Left cardiac atrium (tissue), 4 donors: Measurements from ENCODE around the gene RBM19. TPM values are rescaled to one million over a fixed set of nuclear protein-coding genes. Genes with fewer than 3 reads are reported as not detected.

Source experiments
- ATAC-seq, 2 donors: fragments of 200-7000 bp; cut with Tn5 transposase; one replicate each; pipeline ENCODE4 v1.9.1; 2020; ENCODE audit warnings: mild to moderate bottlenecking in 2 of 2, moderate library complexity in 2 of 2
- DNase-seq: peaks from one replicate; pipeline ENCODE4 v3.0.0-alpha.2; 2020
- intact Hi-C, 2 donors: fragments of 100-400 bp; cut with DNase I; formaldehyde crosslinking; loops; one replicate each; pipeline versions ENCODE4 v1.14.1 to v1.15.1; 2022 to 2023
- total RNA-seq, 2 donors: library from RNA; stranded (reverse); fragmentation: NEBNext Ultra II Directional; extraction: Animal tissue kit (Norgen Biotek cat#: 25700); gene quantifications; one replicate each; pipeline ENCODE4 v1.2.1, GENCODE V29; 2021
- donor health status: DM: no; HTN: yes; CAD: no.
- donor health status: DM: no; HTN: yes; CAD: no; lungs with severe emphysema.
- donor health status: DM: yes; HTN: yes; CAD: no.
- donor health status: Dilated cardiomyopathy.

The RBM19 gene
- total RNA-seq, 2 donors from 2014 or later: 18.1 to 18.8 TPM

DNA sequence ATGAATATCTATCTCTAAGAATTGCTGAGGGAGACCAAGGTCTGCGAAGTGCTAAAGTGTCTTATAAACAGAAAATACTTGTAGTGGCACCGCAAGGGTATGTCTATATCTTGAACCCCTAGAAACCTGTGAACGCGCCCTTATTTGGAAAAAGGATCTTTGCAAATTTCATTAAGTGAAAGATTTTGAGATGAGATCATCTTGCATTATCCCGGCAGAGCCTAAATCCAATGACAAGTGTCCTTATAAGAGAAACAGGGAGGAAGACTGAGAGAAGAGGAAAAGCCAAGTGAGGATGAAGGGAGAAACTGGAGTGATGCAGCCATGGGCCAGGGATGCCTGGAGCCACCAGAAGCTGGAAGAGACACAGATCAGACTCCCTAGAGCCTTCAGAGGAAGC is 27.7 kb downstream of the RBM19 start:
- ATAC-seq: no peak
- DNase-seq: no peak
- intact Hi-C loops: no loop called here

DNA sequence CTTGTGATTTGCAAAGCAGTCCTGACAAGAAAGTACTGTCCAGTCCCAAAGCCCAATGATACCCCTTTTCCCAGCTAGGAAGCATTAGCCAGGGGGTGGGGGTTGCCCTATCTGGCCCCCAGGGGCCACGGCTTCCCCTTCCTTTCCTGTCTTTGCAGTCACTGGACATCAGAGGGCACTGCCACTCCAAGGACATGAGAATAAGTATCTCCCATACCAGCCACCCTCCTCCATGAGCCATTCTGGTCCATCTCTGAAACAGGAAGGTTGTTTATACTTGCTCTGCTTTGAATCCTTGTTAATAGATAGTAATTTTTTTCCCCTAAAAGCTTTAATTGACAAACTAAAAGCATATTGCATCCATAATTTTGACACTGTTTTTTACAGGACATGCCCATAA is 29.7 kb downstream of the RBM19 start:
- intact Hi-C loops: no loop called here
- ATAC-seq (no peak), DNase-seq (no peak)

DNA sequence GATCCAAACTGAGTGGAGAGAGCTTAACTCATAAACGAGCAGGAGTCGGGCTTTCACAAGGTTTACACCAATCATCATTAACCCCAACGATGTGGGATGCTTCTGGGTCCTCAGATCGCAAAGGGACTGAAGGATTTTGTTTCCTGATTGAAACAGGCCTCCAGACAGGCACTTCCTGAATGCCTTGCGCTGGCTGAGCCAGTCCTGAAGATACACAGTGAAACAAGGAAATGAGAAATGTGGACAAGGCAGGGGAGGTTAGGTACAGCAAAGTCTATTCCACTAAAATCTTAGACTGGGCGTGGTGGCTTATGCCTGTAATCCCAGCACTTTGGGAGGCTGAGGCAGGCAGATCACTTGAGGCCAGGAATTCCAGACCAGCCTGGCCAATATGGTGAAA is 30.7 kb downstream of the RBM19 start:
- no peak for ATAC-seq
- intact Hi-C loops: no loop called here
- DNase-seq: no peak

DNA sequence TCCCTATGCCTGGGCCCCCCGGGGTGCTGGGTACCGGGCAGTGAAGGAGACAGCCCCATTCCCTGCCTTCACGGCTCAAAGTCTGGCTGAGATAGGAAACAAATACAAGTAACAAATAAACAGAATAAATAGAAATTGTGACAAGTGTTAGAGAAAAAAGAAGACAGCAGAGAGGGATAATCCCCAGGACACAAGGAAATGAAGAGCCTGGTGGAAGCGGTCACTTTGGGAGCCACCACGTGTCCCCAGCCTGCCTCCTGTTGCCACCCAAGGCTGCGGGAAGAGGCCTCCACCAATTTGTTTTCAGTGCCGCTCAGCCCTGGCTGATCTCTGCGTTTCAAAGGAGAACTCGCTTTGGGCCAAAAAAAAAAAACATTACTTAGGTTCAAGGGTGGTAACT is 31.2 kb downstream of the RBM19 start:
- DNase-seq: no peak
- intact Hi-C loops: no loop called here

DNA sequence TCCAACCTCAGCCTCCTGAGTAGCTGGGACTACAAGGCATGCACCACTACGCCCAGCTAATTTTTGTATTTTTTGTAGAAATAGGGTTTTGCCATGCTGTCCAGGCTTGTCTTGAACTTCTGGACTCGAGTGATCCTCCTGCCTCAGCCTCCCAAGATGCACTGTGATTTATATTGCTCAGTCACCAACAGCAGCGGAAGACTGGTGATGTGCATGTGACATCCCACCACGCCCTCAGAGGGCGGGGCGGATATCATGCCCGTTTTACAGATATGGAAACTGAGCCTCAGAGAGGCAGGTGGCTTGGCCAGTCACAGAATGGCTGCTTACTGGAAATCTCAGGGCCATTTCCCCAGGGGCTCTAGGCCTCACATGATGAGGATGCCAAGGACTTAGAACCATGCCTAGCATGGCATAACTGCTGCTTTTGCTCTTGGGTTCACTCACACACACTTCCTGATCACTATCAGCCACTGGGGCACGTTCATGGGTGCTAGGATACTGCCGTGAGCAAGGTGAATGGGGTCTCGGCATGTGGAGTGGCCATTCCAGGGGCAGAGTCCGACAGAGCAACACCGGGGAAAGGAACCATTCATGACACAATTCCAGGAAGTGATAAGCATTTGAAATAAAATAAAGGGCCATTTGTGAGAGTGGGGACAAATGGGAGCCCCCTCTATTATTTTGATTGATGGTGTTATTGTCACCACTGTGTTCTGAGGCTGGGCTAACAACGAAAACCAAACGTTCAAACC is 31.9 kb downstream of the RBM19 start:
- ATAC-seq (no peak), DNase-seq (no peak)
- intact Hi-C loops: no loop called here

More for the DNA sequence above, 31.2 kb downstream of the RBM19 start:
- no peak for ATAC-seq

DNA sequence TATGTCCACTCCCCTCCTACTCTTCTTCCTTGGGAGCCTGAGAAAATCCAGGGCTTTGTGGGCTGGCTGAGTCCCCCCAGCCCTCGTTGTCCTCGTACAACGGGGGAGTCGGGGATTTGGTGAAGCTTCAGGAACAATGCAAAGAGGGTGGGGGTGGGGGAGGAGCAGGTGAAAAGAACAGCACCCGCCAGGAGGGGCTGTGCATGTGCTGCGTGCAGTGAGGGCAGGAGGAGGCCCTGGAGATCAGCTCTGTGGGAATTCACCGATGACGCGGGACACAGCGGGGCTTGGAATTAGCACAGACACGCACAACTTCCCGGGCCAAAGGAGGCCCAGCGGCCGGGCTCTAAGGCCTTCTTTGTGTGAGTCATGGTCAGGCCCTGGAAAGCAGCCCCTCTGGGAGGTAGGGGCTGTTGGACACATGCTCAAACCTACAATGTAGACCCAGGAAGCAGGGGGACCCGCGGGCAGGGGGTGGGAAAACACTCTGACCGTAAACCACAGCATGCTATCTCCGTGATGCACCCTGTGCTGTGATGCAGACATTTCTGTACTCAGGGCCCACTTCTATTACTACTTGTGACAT is 32.8 kb downstream of the RBM19 start:
- ATAC-seq: peak; percentile 53 to 73

DNA sequence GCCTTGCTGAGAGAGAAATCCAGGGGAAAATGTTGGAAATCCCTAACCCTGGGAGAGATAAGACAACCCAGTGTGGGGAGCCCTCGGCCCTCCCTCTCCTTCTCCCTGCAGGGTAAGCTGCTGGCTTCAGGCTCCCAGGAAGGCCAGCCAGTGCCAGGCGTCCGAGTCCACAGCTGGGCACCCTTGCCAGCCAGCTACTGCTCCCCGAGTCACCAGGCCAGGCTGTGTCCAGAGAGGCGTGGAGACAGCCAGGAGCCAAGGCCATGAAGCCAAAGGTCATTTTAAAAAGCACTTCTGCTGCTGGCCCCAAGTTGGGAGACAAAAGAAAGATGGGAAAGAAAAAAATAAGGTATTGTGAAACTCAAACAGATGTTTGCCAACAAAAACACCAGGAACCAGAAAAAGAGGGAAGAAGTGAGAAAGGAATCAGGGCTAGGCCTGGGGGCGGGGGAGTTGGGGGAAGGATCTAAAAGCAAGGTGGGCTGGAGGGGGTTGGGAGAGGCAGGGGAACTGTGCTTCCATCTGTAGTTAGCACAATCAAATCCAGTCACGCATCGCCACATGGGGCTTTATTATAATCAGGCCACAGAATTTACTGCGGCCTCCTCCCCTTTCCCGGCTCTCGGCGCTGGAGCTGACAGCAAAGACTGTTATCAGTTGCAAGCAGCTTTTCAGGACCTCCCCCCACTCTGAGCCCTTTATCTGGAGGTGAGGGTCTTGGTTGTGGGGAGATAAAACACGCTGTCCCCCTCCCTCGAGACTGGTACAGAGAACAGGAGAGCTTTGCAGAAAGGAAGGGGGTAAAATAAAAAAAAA is 33.5 kb downstream of the RBM19 start:
- DNase-seq (peak; percentile 43), ATAC-seq (peak; percentile 55 to 84)
- intact Hi-C loops: no loop called here

More for the DNA sequence above, 32.8 kb downstream of the RBM19 start:
- DNase-seq: peak; percentile 54
- intact Hi-C loops: no loop called here

DNA sequence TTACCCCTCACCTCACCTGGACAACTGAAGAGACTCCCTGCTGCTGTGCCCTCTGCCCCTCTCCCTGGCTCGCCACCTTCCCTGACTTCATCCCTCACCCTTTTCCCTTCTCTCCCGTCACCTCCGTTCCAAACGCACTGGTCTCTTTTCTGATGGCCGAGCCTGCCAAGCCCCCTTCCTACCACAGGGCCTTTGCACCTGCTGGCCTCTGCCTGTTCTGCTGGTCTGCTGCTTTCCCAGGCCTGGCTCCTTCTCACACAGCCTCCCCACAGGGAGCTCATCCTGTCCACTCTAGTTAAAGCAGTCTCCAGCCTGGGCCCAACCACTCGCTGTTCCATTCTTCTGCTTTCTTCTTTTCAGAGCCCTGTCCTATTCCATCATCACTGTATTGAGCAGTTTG is 34.6 kb downstream of the RBM19 start:
- DNase-seq (no peak), ATAC-seq (no peak)
- intact Hi-C loops: no loop called here

DNA sequence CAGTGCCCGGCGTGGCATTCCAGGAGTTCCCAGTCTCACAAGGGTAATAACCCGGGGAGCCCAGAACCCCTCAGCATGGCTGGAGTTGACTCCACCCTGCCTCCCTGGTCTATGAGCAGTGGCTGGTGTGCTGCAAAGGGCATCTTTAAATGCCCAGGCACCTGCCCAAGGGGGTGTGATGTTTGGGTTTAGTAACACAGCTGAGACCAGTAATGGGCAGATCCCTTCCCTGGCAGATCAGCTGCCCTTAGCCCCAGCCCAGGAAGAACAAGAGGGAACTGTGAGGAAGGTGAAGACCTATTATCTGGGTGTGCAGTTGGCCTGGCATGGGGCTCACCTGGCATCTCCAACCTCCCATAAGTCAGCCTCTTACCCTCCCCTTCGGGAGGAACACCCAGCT is 35.9 kb downstream of the RBM19 start:
- intact Hi-C loops: no loop called here
- ATAC-seq: no peak
- DNase-seq: no peak

DNA sequence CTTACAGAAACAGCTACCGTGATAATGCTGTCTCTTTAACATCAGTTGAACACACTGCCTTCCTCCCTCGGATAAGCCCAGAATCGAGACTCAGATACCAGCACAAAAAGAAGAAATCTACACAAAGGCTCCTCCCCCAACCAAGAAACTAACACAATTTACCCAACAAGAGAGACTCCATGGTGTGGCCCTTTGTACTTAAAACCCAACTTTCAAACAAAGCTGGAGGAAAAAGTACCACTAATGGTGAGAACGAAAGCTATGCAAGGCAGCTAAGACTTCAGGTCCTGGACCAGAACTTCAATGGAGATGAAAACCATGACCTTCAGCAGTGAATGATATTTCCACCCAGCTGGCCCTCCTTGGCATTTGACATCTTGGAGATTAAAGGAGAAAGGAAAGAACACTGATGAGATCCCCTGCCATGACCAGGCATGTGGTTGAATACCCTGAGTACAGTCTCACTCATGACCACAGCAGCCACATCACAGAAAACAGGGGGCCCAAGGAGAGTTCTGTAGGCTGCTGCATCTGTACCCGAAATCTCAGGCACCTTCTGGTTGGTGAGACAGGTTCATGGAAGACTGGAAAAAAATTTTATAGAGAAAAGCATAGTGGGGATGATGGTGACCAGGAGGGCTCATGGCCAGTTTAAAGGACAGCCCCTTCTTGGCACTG is 36.7 kb downstream of the RBM19 start:
- DNase-seq: no peak

DNA sequence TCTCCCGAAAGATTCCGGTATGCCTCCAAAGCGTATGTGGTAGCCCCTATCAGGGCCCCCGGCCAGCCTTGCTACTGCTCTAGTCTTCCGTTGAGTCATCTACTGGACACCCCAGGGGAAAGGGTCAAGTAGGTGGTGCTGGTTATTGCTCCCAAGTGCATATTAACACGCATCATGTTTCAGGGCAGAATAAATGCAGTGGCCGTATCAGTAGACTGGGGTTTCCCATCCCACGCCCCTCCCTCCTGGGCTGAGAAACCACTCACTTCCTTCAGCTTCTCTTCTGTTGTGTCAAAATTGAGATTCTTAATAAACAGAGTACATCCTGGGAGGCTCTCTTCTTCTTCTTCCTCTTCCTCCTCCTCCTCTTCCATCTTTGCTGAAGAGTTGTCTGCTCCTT is 39.3 kb downstream of the RBM19 start:
- ATAC-seq: no peak
- intact Hi-C loops: no loop called here

More for the DNA sequence above, 36.7 kb downstream of the RBM19 start:
- no peak for ATAC-seq
- intact Hi-C loops: no loop called here

DNA sequence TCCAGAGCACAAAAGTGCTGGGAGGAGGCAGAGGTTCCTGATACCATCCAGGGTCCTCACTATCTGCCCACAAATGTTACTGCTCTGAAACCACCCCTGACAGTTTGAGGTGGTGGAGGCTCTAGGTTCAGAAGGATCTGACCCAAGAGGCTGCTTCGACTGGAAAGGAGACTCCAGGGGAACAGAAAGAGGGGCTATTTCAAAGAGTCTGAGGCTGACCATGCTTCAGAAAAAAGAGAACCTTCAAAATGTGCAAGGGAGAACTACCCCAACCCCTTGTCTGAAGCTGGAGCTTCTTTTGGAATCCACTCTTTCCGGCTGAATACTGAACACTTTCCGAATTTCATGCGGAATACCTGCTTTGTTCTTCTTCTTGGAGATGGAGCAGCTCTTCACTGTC is 41.8 kb downstream of the RBM19 start:
- intact Hi-C loops: no loop called here
- ATAC-seq (no peak), DNase-seq (no peak)

More for the DNA sequence above, 39.3 kb downstream of the RBM19 start:
- no peak for DNase-seq

DNA sequence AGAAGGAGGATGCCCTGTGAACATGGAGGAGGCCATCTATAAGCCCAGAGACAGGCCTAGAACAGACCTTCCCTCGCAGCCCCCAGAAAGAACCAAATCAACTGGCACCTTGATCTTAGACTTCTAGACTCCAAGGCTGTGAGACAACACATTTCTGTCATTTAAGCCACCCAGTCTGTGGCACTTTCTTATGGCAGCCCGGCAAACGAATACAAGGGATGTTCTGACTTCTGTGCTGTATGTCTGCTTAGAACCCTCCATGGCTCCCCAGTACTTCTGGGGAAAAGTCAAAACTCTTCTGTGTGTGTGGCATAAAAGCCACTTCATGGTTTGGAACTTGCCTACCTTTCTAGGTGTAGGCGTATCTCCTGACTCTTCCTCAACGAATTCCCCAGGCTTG is 42.9 kb downstream of the RBM19 start:
- DNase-seq (no peak), ATAC-seq (no peak)
- intact Hi-C loops: no loop called here

DNA sequence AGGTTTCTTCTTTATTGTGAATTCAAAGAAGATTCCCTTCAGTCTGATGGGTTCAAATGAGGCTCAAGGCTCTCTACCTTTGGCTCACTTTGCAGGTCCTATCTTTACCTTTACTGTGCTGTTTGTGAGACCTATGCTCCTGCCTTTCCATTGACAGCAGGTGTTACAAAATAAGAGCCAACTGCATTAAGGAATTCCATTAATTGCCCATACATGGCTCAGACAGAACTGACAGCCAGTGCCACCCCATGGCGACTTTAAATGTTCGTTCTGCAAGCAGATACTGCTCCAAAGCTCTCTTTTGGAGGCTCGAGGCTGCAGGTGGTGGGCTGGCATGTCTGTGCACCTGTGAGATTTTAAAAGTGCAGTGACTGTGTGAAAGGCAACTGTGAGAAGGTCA is 44.7 kb downstream of the RBM19 start:
- ATAC-seq (no peak), DNase-seq (no peak)
- intact Hi-C loops: no loop called here

DNA sequence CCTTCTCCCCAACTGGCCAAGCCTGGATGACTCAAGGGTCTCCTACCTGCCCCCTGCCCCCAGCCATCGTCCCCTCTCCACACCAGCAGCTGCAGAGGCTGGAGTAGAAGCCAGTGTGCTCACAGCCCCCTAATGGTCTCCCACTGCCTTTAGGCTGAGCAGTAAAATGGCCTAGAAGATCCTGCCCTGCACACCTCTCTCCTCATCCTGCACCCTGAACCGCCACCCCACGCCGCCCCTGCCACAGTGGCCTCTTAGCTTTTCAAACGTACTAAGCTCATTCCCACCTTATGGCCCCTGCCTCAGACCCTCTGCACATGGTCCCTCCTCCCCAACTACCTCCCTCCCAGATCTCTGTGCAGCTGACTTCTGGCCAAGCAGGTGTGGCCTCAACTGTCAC is 46.3 kb downstream of the RBM19 start:
- ATAC-seq: no peak
- intact Hi-C loops: no loop called here
- no peak for DNase-seq

DNA sequence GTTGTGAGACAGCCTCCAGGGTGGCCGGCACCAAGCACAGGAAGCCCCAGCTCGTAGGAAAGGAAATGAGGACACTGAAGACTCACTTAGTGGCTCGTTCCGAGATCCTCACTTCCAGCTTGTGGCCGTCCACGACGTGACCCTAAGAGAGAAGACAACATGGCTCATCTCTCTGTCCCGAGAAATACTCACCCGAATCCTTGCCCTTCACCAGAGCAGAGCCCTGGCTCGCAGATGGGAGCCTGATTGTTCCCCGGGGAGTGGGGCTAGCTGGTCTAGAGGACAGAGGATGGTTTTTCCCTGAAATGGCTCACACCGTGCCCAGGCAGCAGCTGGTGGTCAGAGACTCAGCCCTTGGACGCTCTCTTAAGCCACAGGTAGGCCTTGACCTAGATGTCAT is 47.8 kb downstream of the RBM19 start:
- intact Hi-C loops: no loop called here
- DNase-seq (no peak), ATAC-seq (no peak)

DNA sequence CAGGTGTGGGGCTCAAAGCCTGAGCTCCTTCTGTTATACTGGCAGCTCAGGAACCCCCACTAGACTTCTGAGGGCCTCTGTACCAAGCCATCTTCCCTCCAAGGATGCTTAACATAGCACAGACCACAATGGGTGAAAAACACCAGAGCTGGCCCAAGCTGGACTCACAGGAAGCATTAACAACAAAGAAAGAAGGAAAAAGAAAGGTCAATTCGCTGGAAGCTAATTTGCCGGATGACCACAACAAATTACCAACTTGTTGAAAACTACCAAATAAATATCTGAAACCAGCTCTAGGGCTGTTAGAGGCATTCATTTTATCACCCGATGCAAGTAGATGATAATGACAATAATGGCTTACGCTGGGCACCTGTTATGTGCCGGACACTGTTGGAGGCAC is 48.7 kb downstream of the RBM19 start:
- ATAC-seq (no peak), DNase-seq (no peak)
- intact Hi-C loops: no loop called here

DNA sequence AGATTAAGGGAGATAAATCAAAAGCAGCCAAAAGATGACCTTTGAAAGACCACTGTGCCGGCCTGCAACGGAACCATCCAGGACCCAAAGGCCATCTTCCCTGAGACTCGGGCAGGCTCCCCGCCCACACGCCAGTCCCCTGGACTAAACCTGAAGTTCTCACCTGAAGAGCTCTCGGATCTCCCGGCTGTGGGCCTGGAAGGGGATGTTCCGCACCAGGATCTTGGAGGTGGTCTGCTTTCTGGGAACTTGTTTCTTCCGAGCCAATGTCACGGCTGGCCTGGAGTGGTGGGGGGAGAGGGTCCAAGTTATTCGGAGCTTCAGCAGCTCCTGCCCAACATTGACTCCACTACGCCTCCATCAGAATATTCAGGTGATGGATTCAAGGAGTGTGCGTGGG is 51.3 kb downstream of the RBM19 start:
- ATAC-seq (no peak), DNase-seq (no peak)
- intact Hi-C loops: loop anchor here (5.0 kb wide), 2 partner anchors 453 to 478 kb away; no protein-coding TSS in a partner anchor

DNA sequence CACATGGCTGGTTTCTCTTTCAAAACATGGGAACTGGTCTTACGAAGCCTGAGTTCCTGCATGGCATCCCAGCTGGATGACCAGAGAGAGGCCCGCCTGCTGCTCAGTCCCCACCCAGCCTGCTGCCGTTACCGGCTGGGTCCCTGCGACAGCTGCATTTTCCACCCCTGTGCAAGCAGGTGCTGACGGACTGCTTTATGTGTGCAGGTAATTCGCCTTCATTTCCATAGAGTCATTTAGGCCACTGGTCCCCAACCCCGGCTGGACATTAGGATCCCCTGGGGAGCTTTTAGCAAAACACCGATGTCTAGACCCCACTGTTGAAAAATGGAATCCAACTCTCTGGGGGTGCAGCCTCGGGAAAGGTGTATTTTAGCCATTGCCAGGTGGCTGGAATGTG is 51.9 kb downstream of the RBM19 start:
- ATAC-seq: no peak
- intact Hi-C loops: loop anchor here (5.0 kb wide), 2 partner anchors 452 to 477 kb away; no protein-coding TSS in a partner anchor
- DNase-seq: no peak
